Upper lobe of left lung (tissue), 4 donors: ENCODE data around the gene GBX1.

ENCODE experiments used
- CTCF ChIP-seq, 6 experiments: fragments of 450-650 bp in 4 of 6; fragments of 200-600 bp in 2 of 6; sonication (generic) in 2 of 6; IDR thresholded peaks; one replicate each; pipeline ENCODE4 v1.5.1; 2016 to 2019; ENCODE audit warnings: antibody characterized with exemption in 6 of 6
- POLR2A ChIP-seq, 4 donors: fragments of 450-650 bp; IDR thresholded peaks; one replicate each; pipeline ENCODE4 v1.5.1; 2016 to 2017; ENCODE audit warnings: antibody characterized with exemption in 4 of 4, mild to moderate bottlenecking in 2 of 4

- TF ChIP-seq CTCF (IDR thresholded peaks at IDR 0.05) = no peak
- TF ChIP-seq POLR2A (IDR thresholded peaks at IDR 0.05) = no peak
Measured at GRCh38 chr7:151135525-151135845, 32.0 kb downstream of the GBX1 start.
